ENCODE measurements around the gene TRAPPC3L. TPM values are rescaled to one million over a fixed set of nuclear protein-coding genes. Genes with fewer than 3 reads are reported as not detected.

The TRAPPC3L gene
- polyA plus RNA-seq, 2 of the 4 experiments (the other 2 are of a cell fraction): not detected

GRCh38 chr6:116529466-116530290 is 15.8 kb downstream of the TRAPPC3L start:
- no peaks in the 10 kb centered on the region for H3K9me3 ChIP-seq
- POLR2A ChIA-PET: no interaction called here
- FAIRE-seq: no peak

GRCh38 chr6:116528780-116529179 is 16.7 kb downstream of the TRAPPC3L start:
- Histone ChIP-seq H3K4me3 (no peak overlapping the region), H3K4me2 (peak overlapping the region; percentile 38; the same call in 2 of the 3 replicates), H3K9me3 (no peaks in the 10 kb centered on the region), H3K27ac (no peak overlapping the region), H3K4me1 (peaks cover 12% of the 10 kb centered on the region)
- ATAC-seq (peak in 1 of 2 experiments; percentile 66; a peak in 3 of 6 replicates), DNase-seq (ENCODE audit: low read depth in 1 of 2, low spot score in 1 of 2) (no peak), FAIRE-seq (no peak)
- CTCF ChIA-PET: interaction anchor here (1.0 kb wide), 1 partner anchor 260 kb away, joined by 5 read pairs; no protein-coding TSS in a partner anchor
- no peak for TF ChIP-seq ZNF302 (CRISPR knock-in tag; IDR thresholded peaks at IDR 0.05)
- no peak for TF ChIP-seq EHF (CRISPR knock-in tag; IDR thresholded peaks at IDR 0.05)
- TF ChIP-seq TP53 (CRISPR knock-in tag; IDR thresholded peaks at IDR 0.05): no peak
- no peak for TF ChIP-seq HOXA7 (CRISPR knock-in tag; IDR thresholded peaks at IDR 0.05)
- no peak for TF ChIP-seq E2F6 (IDR thresholded peaks at IDR 0.05; ENCODE audit: borderline replicate concordance, low read depth)
- TF ChIP-seq ZFP36 (IDR thresholded peaks at IDR 0.05; ENCODE audit: borderline replicate concordance, partially characterized antibody): no peak
- no peak for TF ChIP-seq CEBPB (IDR thresholded peaks at IDR 0.05)
- no peak for TF ChIP-seq POLR2AphosphoS2 (conservative IDR thresholded peaks at IDR 0.05; ENCODE audit: low read length)
- no peak for TF ChIP-seq RFX5 (IDR thresholded peaks at IDR 0.05)
- no peak for TF ChIP-seq PHF8 (IDR thresholded peaks at IDR 0.05; ENCODE audit: borderline replicate concordance, low read depth)
- TF ChIP-seq RAD21 (conservative IDR thresholded peaks at IDR 0.05 in 1 of 2, IDR thresholded peaks at IDR 0.05 in 1 of 2): no peak
- POLR2A ChIA-PET: no interaction called here
- 22% methylated on average over 3 of the region's 3 CpGs for WGBS (ENCODE audit: missing lambda C conversion rate)

More at GRCh38 chr6:116529466-116530290, 15.8 kb downstream of the TRAPPC3L start:
- DNase-seq (ENCODE audit: low read depth in 1 of 2, low spot score in 1 of 2) (no peak), ATAC-seq (no peak)
- Histone ChIP-seq H3K4me1 (peaks cover 12% of the 10 kb centered on the region), H3K27ac (no peak overlapping the region), H3K4me2 (no peak overlapping the region), H3K4me3 (no peak overlapping the region)
- CTCF ChIA-PET: interaction anchor here (0.6 to 1.2 kb wide), 3 partner anchors 31 to 261 kb away, joined by 3 to 5 read pairs (median 5); no protein-coding TSS in a partner anchor
- 58% methylated on average over 3 of the region's 3 CpGs for WGBS (ENCODE audit: missing lambda C conversion rate)
- no peak for TF ChIP-seq EP300 (IDR thresholded peaks at IDR 0.05)
- TF ChIP-seq CEBPB (IDR thresholded peaks at IDR 0.05): no peak
- no peak for TF ChIP-seq RFX5 (IDR thresholded peaks at IDR 0.05)
- TF ChIP-seq POLR2A (IDR thresholded peaks at IDR 0.05; ENCODE audit: low read length): no peak
- no peak for TF ChIP-seq RCOR1 (IDR thresholded peaks at IDR 0.05; ENCODE audit: low read depth, low read length)
- TF ChIP-seq USF2 (IDR thresholded peaks at IDR 0.05): no peak
- no peak for TF ChIP-seq JUNB (IDR thresholded peaks at IDR 0.05)
- no peak for TF ChIP-seq ELK1 (IDR thresholded peaks at IDR 0.05; ENCODE audit: low read depth, low read length)
- TF ChIP-seq NFE2L2 (conservative IDR thresholded peaks at IDR 0.05; ENCODE audit: low read length): no peak
- no peak for TF ChIP-seq ZNF302 (CRISPR knock-in tag; IDR thresholded peaks at IDR 0.05)
- no peak for TF ChIP-seq PHF8 (IDR thresholded peaks at IDR 0.05; ENCODE audit: borderline replicate concordance, low read depth)
- TF ChIP-seq TFCP2L1 (CRISPR knock-in tag; IDR thresholded peaks at IDR 0.05): no peak
- no peak for TF ChIP-seq BCL3 (IDR thresholded peaks at IDR 0.05)
- TF ChIP-seq RNF2 (IDR thresholded peaks at IDR 0.05; ENCODE audit: borderline replicate concordance, low read depth): no peak
- TF ChIP-seq RARB (CRISPR knock-in tag; IDR thresholded peaks at IDR 0.05): no peak
- TF ChIP-seq HOXA7 (CRISPR knock-in tag; IDR thresholded peaks at IDR 0.05): no peak
- TF ChIP-seq MYC (IDR thresholded peaks at IDR 0.05; ENCODE audit: borderline replicate concordance, low read length): no peak

Measured in A549 (cell line).